Kasumi-1 (cell line): ENCODE results near the gene RER1.

Experiments used
- DNase-seq, 2 experiments: peaks; one replicate each; lab custom pipeline; 2025; lab: John Stamatoyannopoulos, UW

Gene RER1

GRCh38 chr1:2407166-2407990, 15.7 kb downstream of the RER1 start:
- DNase-seq = no peak

GRCh38 chr1:2407991-2408275, 16.3 kb downstream of the RER1 start:
- DNase-seq = no peak

- no peak for DNase-seq
Observed at GRCh38 chr1:2408456-2408855, 16.8 kb downstream of the RER1 start.

GRCh38 chr1:2408859-2409276, 17.2 kb downstream of the RER1 start:
- DNase-seq = no peak

- DNase-seq = no peak
Observed at GRCh38 chr1:2409745-2410144, 18.1 kb downstream of the RER1 start.

GRCh38 chr1:2411801-2412394, 20.3 kb downstream of the RER1 start:
- no peak for DNase-seq

- DNase-seq = peak; percentile 91 to 92
Observed at GRCh38 chr1:2412395-2412772, 20.7 kb downstream of the RER1 start, which contains the start of gene PEX10. Gene PEX10 (minus strand): TSS chr1:2412564. CDS start chr1:2412502, 62 bp downstream.

- DNase-seq = peak; percentile 42
Observed at GRCh38 chr1:2412773-2413494, 21.3 kb downstream of the RER1 start.

GRCh38 chr1:2413495-2414296, 22.1 kb downstream of the RER1 start:
- peak; percentile 2 to 7 for DNase-seq

GRCh38 chr1:2414297-2414958, 22.8 kb downstream of the RER1 start:
- DNase-seq = peak; percentile 61 to 66

- DNase-seq = peak in 1 of 2 experiments; percentile 23
Observed at GRCh38 chr1:2415337-2415736, 23.7 kb downstream of the RER1 start.

GRCh38 chr1:2415801-2416208, 24.2 kb downstream of the RER1 start:
- DNase-seq = no peak

- DNase-seq = no peak
Observed at GRCh38 chr1:2416403-2416802, 24.8 kb downstream of the RER1 start.

- DNase-seq = no peak
Observed at GRCh38 chr1:2417083-2417832, 25.6 kb downstream of the RER1 start.

- no peak for DNase-seq
Observed at GRCh38 chr1:2417833-2418225, 26.2 kb downstream of the RER1 start.

GRCh38 chr1:2418791-2419320, 27.2 kb downstream of the RER1 start:
- DNase-seq = no peak

GRCh38 chr1:2419416-2419815, 27.8 kb downstream of the RER1 start:
- DNase-seq = no peak

GRCh38 chr1:2422523-2422922, 30.9 kb downstream of the RER1 start:
- DNase-seq = no peak

- DNase-seq = no peak
Observed at GRCh38 chr1:2425892-2426291, 34.3 kb downstream of the RER1 start.

- no peak for DNase-seq
Observed at GRCh38 chr1:2426540-2426939, 34.9 kb downstream of the RER1 start.

- DNase-seq = no peak
Observed at GRCh38 chr1:2427051-2427450, 35.4 kb downstream of the RER1 start.
